ENCODE data around the gene MCTP2.

- no peak for TF ChIP-seq CTCF (IDR thresholded peaks at IDR 0.05)
- no peak for TF ChIP-seq EP300 (IDR thresholded peaks at IDR 0.05)
Observed at GRCh38 chr15:94353488-94353820, 122.1 kb downstream of the MCTP2 start.
